K562 (cell line): Measurements from ENCODE around the gene RRAS. TPM values are rescaled to one million over a fixed set of nuclear protein-coding genes. Genes with fewer than 3 reads are reported as not detected.

Experiments used
- ATAC-seq: fragments of 200-7000 bp; cut with Tn5 transposase; 3 replicates; pipeline ENCODE4 v1.9.1; 2020; ENCODE audit warnings: moderate library complexity
- BruUV-seq: library from RNA; stranded (reverse); fragments of 400-500 nt; replicated peaks from 2 replicates; lab custom pipeline; 2021; lab: Mats Ljungman, UMichigan
- CTCF ChIA-PET: fragments of 300-600 bp; formaldehyde crosslinking; extraction: SDS; loops from one replicate; lab custom pipeline; 2021; ENCODE audit warnings: low intra/inter-chr PET ratio; lab: Yijun Ruan, JAX
- POLR2A ChIA-PET: fragments of 300-600, 350-650 bp; sonication (Branson Sonifier 250); formaldehyde crosslinking; extraction: SDS; loops from one replicate; lab custom pipeline; 2021; ENCODE audit warnings: antibody characterized with exemption, inconsistent platforms; lab: Yijun Ruan, JAX
- DNase-seq, 4 experiments: peaks; one replicate each; pipeline versions ENCODE4 v3.0.0 to v3.0.0-alpha.2; 2011 to 2018; ENCODE audit warnings: low spot score in 3 of 4, mixed read lengths in 3 of 4; ENCODE audit errors: extremely low read depth in 1 of 4
- FAIRE-seq: peaks from 2 replicates; lab custom pipeline; 2011; peaks lifted over from hg19 to GRCh38; lab: Jason Lieb, UNC
- H2AFZ ChIP-seq: 2 replicates; pipeline ENCODE4 v1.6.0; 2011; ENCODE audit warnings: low read depth, low read length, control low read depth, inconsistent platforms
- H3K27ac ChIP-seq: fragments of 200-600 bp; 3 replicates; pipeline ENCODE4 v1.8.0; 2011; ENCODE audit warnings: low read depth, mild to moderate bottlenecking, control low read depth, inconsistent platforms, low read length, moderate library complexity, mixed read lengths; ENCODE audit errors: extremely low read depth
- H3K27me3 ChIP-seq, 2 experiments: fragments of 300-600 bp in 1 of 2; 2 replicates in 1 of 2; 3 replicates in 1 of 2; pipeline versions ENCODE4 v1.6.0 to v1.8.0; 2011; ENCODE audit warnings: inconsistent platforms in 2 of 2, low read length in 2 of 2, mild to moderate bottlenecking in 1 of 2, mixed read lengths in 1 of 2, moderate library complexity in 1 of 2; ENCODE audit not compliant: control insufficient read depth in 2 of 2, insufficient read depth in 2 of 2
- H3K36me3 ChIP-seq: fragments of 300-600 bp; 3 replicates; pipeline ENCODE4 v1.8.0; 2011; ENCODE audit warnings: mild to moderate bottlenecking, low read length, inconsistent platforms; ENCODE audit not compliant: control insufficient read depth, insufficient read depth
- H3K4me1 ChIP-seq, 2 experiments: fragments of 200-600 bp in 1 of 2; replicated peaks in 1 of 2; 2 replicates in 1 of 2; 3 replicates in 1 of 2; pipeline versions ENCODE4 v1.5.1 to v1.8.0; 2011; ENCODE audit warnings: inconsistent platforms in 2 of 2, low read length in 2 of 2, mild to moderate bottlenecking in 1 of 2, mixed read lengths in 1 of 2, moderate library complexity in 1 of 2; ENCODE audit not compliant: control insufficient read depth in 2 of 2, insufficient read depth in 2 of 2
- H3K4me2 ChIP-seq: 2 replicates; pipeline ENCODE4 v1.6.1; 2011; ENCODE audit warnings: low read length, control low read depth, inconsistent platforms, mixed read lengths; ENCODE audit not compliant: insufficient read depth
- H3K4me3 ChIP-seq: fragments of 200-600 bp; sonication (generic), shearing (Covaris generic); 2 replicates; pipeline ENCODE4 v1.5.1; 2016; ENCODE audit warnings: control low read depth, inconsistent platforms
- H3K79me2 ChIP-seq: fragments of 200-600 bp; 3 replicates; pipeline ENCODE4 v1.8.0; 2011; ENCODE audit warnings: low read length, inconsistent platforms; ENCODE audit not compliant: control insufficient read depth, insufficient read depth
- H3K9ac ChIP-seq, 2 experiments: 2 replicates each; pipeline versions ENCODE4 v1.6.0 to v1.6.1; 2011; ENCODE audit warnings: low read depth in 2 of 2, low read length in 2 of 2, control low read depth in 1 of 2, inconsistent platforms in 1 of 2, mild to moderate bottlenecking in 1 of 2, mixed read lengths in 1 of 2; ENCODE audit not compliant: insufficient read depth in 1 of 2
- H3K9me1 ChIP-seq: one replicate; pipeline ENCODE4 v1.6.0; 2011; ENCODE audit warnings: inconsistent platforms, mild to moderate bottlenecking, low read length, moderate library complexity; ENCODE audit not compliant: control insufficient read depth, insufficient read depth
- H3K9me3 ChIP-seq: replicated peaks from 2 replicates; pipeline ENCODE4 v1.5.1; 2011; ENCODE audit warnings: low read depth, low read length, inconsistent platforms; ENCODE audit not compliant: control insufficient read depth, insufficient read depth
- H4K20me1 ChIP-seq: replicated peaks from 2 replicates; pipeline ENCODE4 v1.6.1; 2011; ENCODE audit warnings: low read length, inconsistent platforms, mixed read lengths; ENCODE audit not compliant: control insufficient read depth, insufficient read depth
- C11orf30 ChIP-seq: fragments of 450-650 bp; IDR thresholded peaks from 2 replicates; pipeline ENCODE4 v1.6.1; 2016; ENCODE audit warnings: low read depth, mild to moderate bottlenecking
- HMGXB4 ChIP-seq: sonication (generic); formaldehyde crosslinking; IDR thresholded peaks from 2 replicates; pipeline ENCODE4 v1.8.1; 2023; ENCODE audit warnings: mild to moderate bottlenecking, missing genetic modification reagents
- SPI1 ChIP-seq: IDR thresholded peaks from 2 replicates; pipeline ENCODE4 v1.6.1; 2011; ENCODE audit warnings: low read depth, low read length, control low read depth, borderline replicate concordance
- TEAD2 ChIP-seq: fragments of 450-650 bp; IDR thresholded peaks from 2 replicates; pipeline ENCODE4 v1.6.1; 2016; ENCODE audit warnings: missing genetic modification characterization, control low read depth, missing compliant biosample characterization
- TEAD4 ChIP-seq, 2 experiments: sonication (generic) in 1 of 2; formaldehyde crosslinking in 1 of 2; IDR thresholded peaks; 2 replicates each; pipeline versions ENCODE4 v1.6.1 to v1.8.0; 2012 to 2022; ENCODE audit warnings: borderline replicate concordance in 1 of 2, inconsistent platforms in 1 of 2, low read length in 1 of 2, mild to moderate bottlenecking in 1 of 2, missing genetic modification reagents in 1 of 2
- XRCC5 ChIP-seq: fragments of 200-400 bp; formaldehyde crosslinking; IDR thresholded peaks from 2 replicates; pipeline ENCODE4 v1.6.1; 2017; ENCODE audit warnings: low read depth, mild to moderate bottlenecking, low read length
- WGBS: fragments of 100-300 bp; shearing (Covaris generic); methylation state at CpG from one replicate; pipeline ENCODE4 v1.1.6; 2016; ENCODE audit warnings: low coverage, mixed read lengths; ENCODE audit not compliant: insufficient coverage; ENCODE audit errors: missing lambda C conversion rate; 5-methylcytosine and 5-hydroxymethylcytosine counted together
- in situ Hi-C: fragments of 300-500 bp; cut with MboI; formaldehyde crosslinking; loops from 4 replicates; pipeline ENCODE4 v1.15.0; 2018; ENCODE audit warnings: inconsistent platforms, mixed read lengths
- intact Hi-C: fragments of 100-400 bp; cut with micrococcal nuclease; formaldehyde crosslinking; loops from 2 replicates; pipeline ENCODE4 v1.14.2; 2022
- polyA plus RNA-seq, 8 experiments: library from polyadenylated mRNA; depleted of rRNA in 4 of 8; stranded (reverse) in 5 of 8; unstranded in 3 of 8; fragments of >200 nt; fragmentation: Nextera tagmentation in 2 of 8; fragmentation: Illumina TruSeq in 1 of 8; extraction: Ambion mirVana in 2 of 8; extraction: Trizol in 1 of 8; gene quantifications; 2 replicates each; pipeline versions ENCODE4 v1.2.1 to v1.2.3, GENCODE V29; 2011 to 2014; ENCODE audit warnings: inconsistent platforms in 1 of 8, missing spikeins in 1 of 8
- total RNA-seq, 7 experiments: library from RNA; depleted of rRNA in 6 of 7; stranded (reverse); fragments of >200 nt in 6 of 7; fragmentation: Illumina TruSeq in 2 of 7; extraction: Trizol in 2 of 7; gene quantifications; 2 replicates each; pipeline versions ENCODE4 v1.2.1 to v1.2.3, GENCODE V29; 2011 to 2021; ENCODE audit warnings: low replicate concordance in 1 of 7
- TF ChIP-seq, protein P1 (sequence below): fragments of 250-450 bp; sonication (Bioruptor Pico); IDR thresholded peaks from 2 replicates; pipeline ENCODE4 v1.5.0; 2021
- TF ChIP-seq, protein P2 (sequence below), 2 experiments: fragments of 450-650 bp in 1 of 2; sonication (generic) in 1 of 2; formaldehyde crosslinking in 1 of 2; IDR thresholded peaks in 1 of 2; conservative IDR thresholded peaks in 1 of 2; 2 replicates each; pipeline versions ENCODE4 v1.6.1 to v1.8.1; 2016 to 2023; ENCODE audit warnings: mild to moderate bottlenecking in 2 of 2, moderate library complexity in 2 of 2, inconsistent platforms in 1 of 2, missing genetic modification reagents in 1 of 2
- TF ChIP-seq, protein P3 (sequence below): fragments of 450-650 bp; formaldehyde crosslinking; IDR thresholded peaks from 2 replicates; pipeline ENCODE4 v1.4.0; 2020; ENCODE audit warnings: mild to moderate bottlenecking, moderate library complexity
- TF ChIP-seq, protein P4 (sequence below), 2 experiments: fragments of 450-650 bp; IDR thresholded peaks; 2 replicates each; pipeline ENCODE4 v1.6.1; 2018; ENCODE audit warnings: mild to moderate bottlenecking in 2 of 2, low read depth in 1 of 2; ENCODE audit not compliant: partially characterized antibody in 2 of 2

The RRAS gene
- total and polyA plus RNA-seq, 9 of the 15 experiments (the other 6 are each of a cell fraction or from before 2014, with no cell fraction given): 0.70 to 17.3 (median 8.2) TPM

GRCh38 chr19:49666120-49666444 is 26.1 kb upstream of the RRAS start:
- CTCF ChIA-PET: no interaction called here
- Histone ChIP-seq H3K79me2 (peaks cover 58% of the 10 kb centered on the region), H3K4me2 (peak overlapping the region; percentile 99), H3K27ac (peak overlapping the region; percentile 91), H4K20me1 (peaks cover 6% of the 10 kb centered on the region; the same call in 1 of the 2 replicates), H3K4me1 (peaks cover 7 to 33% of the 10 kb centered on the region in 2 experiments; a peak in 4 of 5 replicates), H3K36me3 (peaks cover 59% of the 10 kb centered on the region), H3K27me3 (no peaks in the 10 kb centered on the region), H3K9ac (peak overlapping the region; percentile 94 to 98), H3K9me3 (no peaks in the 10 kb centered on the region), H3K4me3 (peak overlapping the region; percentile 81), H2AFZ (peak overlapping the region; percentile 18; the same call in 1 of the 2 replicates), H3K9me1 (no peaks in the 10 kb centered on the region)
- ATAC-seq (peak; percentile 54), FAIRE-seq (no peak), DNase-seq (no peak)
- in situ Hi-C loops: no loop called here
- TSS peak; percentile 84 for BruUV-seq
- WGBS: 0% methylated on average over 9 of the region's 9 CpGs
- intact Hi-C loops: no loop called here
- POLR2A ChIA-PET: interaction anchor here (0.8 to 6.1 kb wide), 4 partner anchors 10 to 119 kb away, joined by 3 to 35 read pairs (median 16); partner anchors contain the start of gene PRMT1
- TF ChIP-seq, protein P1, sequence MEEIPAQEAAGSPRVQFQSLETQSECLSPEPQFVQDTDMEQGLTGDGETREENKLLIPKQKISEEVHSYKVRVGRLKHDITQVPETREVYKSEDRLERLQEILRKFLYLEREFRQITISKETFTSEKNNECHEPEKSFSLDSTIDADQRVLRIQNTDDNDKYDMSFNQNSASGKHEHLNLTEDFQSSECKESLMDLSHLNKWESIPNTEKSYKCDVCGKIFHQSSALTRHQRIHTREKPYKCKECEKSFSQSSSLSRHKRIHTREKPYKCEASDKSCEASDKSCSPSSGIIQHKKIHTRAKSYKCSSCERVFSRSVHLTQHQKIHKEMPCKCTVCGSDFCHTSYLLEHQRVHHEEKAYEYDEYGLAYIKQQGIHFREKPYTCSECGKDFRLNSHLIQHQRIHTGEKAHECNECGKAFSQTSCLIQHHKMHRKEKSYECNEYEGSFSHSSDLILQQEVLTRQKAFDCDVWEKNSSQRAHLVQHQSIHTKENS (CRISPR knock-in tag): no peak
- TF ChIP-seq, protein P2, sequence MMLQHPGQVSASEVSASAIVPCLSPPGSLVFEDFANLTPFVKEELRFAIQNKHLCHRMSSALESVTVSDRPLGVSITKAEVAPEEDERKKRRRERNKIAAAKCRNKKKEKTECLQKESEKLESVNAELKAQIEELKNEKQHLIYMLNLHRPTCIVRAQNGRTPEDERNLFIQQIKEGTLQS (IDR thresholded peaks at IDR 0.05): no peak
- TF ChIP-seq, protein P2 (CRISPR knock-in tag; conservative IDR thresholded peaks at IDR 0.05): 0 out of 2 replicates have a peak, but pooled peaks have one; percentile 16
- TF ChIP-seq XRCC5 (no peak), TEAD2 (tag) (0 out of 2 replicates have a peak, but pooled peaks have one; percentile 47), SPI1 (0 out of 2 replicates have a peak, but pooled peaks have one; percentile 10), C11orf30 (peak; percentile 2; the same call in 1 of the 2 replicates), TEAD4 (IDR thresholded peaks at IDR 0.05; ENCODE audit: low read length) (peak; percentile 48), TEAD4 (CRISPR knock-in tag; IDR thresholded peaks at IDR 0.05; ENCODE audit: borderline replicate concordance) (no peak), HMGXB4 (CRISPR knock-in tag) (no peak)
- TF ChIP-seq, protein P3, sequence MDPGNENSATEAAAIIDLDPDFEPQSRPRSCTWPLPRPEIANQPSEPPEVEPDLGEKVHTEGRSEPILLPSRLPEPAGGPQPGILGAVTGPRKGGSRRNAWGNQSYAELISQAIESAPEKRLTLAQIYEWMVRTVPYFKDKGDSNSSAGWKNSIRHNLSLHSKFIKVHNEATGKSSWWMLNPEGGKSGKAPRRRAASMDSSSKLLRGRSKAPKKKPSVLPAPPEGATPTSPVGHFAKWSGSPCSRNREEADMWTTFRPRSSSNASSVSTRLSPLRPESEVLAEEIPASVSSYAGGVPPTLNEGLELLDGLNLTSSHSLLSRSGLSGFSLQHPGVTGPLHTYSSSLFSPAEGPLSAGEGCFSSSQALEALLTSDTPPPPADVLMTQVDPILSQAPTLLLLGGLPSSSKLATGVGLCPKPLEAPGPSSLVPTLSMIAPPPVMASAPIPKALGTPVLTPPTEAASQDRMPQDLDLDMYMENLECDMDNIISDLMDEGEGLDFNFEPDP (CRISPR knock-in tag): no peak
- TF ChIP-seq, protein P4, sequence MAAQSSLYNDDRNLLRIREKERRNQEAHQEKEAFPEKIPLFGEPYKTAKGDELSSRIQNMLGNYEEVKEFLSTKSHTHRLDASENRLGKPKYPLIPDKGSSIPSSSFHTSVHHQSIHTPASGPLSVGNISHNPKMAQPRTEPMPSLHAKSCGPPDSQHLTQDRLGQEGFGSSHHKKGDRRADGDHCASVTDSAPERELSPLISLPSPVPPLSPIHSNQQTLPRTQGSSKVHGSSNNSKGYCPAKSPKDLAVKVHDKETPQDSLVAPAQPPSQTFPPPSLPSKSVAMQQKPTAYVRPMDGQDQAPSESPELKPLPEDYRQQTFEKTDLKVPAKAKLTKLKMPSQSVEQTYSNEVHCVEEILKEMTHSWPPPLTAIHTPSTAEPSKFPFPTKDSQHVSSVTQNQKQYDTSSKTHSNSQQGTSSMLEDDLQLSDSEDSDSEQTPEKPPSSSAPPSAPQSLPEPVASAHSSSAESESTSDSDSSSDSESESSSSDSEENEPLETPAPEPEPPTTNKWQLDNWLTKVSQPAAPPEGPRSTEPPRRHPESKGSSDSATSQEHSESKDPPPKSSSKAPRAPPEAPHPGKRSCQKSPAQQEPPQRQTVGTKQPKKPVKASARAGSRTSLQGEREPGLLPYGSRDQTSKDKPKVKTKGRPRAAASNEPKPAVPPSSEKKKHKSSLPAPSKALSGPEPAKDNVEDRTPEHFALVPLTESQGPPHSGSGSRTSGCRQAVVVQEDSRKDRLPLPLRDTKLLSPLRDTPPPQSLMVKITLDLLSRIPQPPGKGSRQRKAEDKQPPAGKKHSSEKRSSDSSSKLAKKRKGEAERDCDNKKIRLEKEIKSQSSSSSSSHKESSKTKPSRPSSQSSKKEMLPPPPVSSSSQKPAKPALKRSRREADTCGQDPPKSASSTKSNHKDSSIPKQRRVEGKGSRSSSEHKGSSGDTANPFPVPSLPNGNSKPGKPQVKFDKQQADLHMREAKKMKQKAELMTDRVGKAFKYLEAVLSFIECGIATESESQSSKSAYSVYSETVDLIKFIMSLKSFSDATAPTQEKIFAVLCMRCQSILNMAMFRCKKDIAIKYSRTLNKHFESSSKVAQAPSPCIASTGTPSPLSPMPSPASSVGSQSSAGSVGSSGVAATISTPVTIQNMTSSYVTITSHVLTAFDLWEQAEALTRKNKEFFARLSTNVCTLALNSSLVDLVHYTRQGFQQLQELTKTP (IDR thresholded peaks at IDR 0.05; ENCODE audit: low read depth in 1 of 2, partially characterized antibody in 2 of 2): peak in 1 of 2 experiments; percentile 95
